ENCODE results near the gene LMBRD2. TPM values are rescaled to one million over a fixed set of nuclear protein-coding genes. Genes with fewer than 3 reads are reported as not detected.

Gene LMBRD2
- total RNA-seq, 1 experiment from 2014 or later: 6.4 TPM

DNA sequence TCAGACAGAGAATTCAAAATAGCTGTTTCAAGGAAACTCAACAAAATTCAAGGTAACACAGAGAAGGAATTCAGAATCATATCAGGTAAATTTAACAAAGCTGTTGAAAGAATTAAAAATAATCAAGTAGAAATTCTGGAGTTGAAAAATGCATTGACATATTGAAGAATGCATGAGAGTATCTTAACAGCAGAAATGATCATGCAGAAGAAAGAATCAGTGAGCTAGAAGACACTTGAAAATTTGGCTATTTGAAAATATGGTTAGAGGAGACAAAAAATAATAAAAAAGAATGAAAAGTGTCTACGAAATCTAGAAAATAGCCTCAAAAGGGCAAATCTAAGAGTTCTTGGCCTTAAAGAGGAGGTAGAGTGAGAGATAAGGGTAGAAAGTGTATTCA, 22.9 kb downstream of the LMBRD2 start:
- no peak overlapping the region for H3K27ac ChIP-seq (ENCODE audit: low read depth, low read length, poor library complexity, severe bottlenecking)
- H3K27me3 ChIP-seq (replicated peaks; ENCODE audit: insufficient read depth, low read depth, low read length, poor library complexity): no peaks in the 10 kb centered on the region
- no peaks in the 10 kb centered on the region for H3K9me3 ChIP-seq (ENCODE audit: low read depth, low read length, poor library complexity, severe bottlenecking)
- H3K4me3 ChIP-seq (ENCODE audit: low read depth, low read length, poor library complexity, severe bottlenecking): no peak overlapping the region
- DNase-seq (ENCODE audit: low spot score): no peak
- POLR2A ChIA-PET (ENCODE audit: low non-redundant PET): no interaction called here
- TF ChIP-seq EZH2 (IDR thresholded peaks at IDR 0.05; ENCODE audit: borderline replicate concordance, low read depth, low read length, poor library complexity, severe bottlenecking) (no peak), CTCF (conservative IDR thresholded peaks at IDR 0.05; ENCODE audit: low read depth, low read length) (no peak)
- no peaks in the 10 kb centered on the region for H3K36me3 ChIP-seq (ENCODE audit: insufficient read depth, low read length, poor library complexity, severe bottlenecking)
- H3K4me1 ChIP-seq (ENCODE audit: insufficient read depth, low read length, poor library complexity, severe bottlenecking): no peaks in the 10 kb centered on the region
- intact Hi-C loops (cut with micrococcal nuclease; ENCODE audit: unreplicated experiment): no loop called here
- no TSS peak for BruUV-seq (replicated peaks)
- CTCF ChIA-PET: no interaction called here

GRCh38 chr5:36125868-36126267, 25.8 kb downstream of the LMBRD2 start:
- no peak overlapping the region for H3K27ac ChIP-seq (ENCODE audit: low read depth, low read length, poor library complexity, severe bottlenecking)
- intact Hi-C loops (cut with micrococcal nuclease; ENCODE audit: unreplicated experiment): no loop called here
- POLR2A ChIA-PET (ENCODE audit: low non-redundant PET): no interaction called here

GRCh38 chr5:36111238-36111637, 40.4 kb downstream of the LMBRD2 start:
- Histone ChIP-seq H3K4me3 (ENCODE audit: low read depth, low read length, poor library complexity, severe bottlenecking) (no peak overlapping the region), H3K27me3 (replicated peaks; ENCODE audit: insufficient read depth, low read depth, low read length, poor library complexity) (no peaks in the 10 kb centered on the region), H3K9me3 (ENCODE audit: low read depth, low read length, poor library complexity, severe bottlenecking) (no peaks in the 10 kb centered on the region), H3K27ac (ENCODE audit: low read depth, low read length, poor library complexity, severe bottlenecking) (no peak overlapping the region), H3K36me3 (ENCODE audit: insufficient read depth, low read length, poor library complexity, severe bottlenecking) (peaks cover 5% of the 10 kb centered on the region), H3K4me1 (ENCODE audit: insufficient read depth, low read length, poor library complexity, severe bottlenecking) (no peaks in the 10 kb centered on the region)
- POLR2A ChIA-PET (ENCODE audit: low non-redundant PET): no interaction called here
- TF ChIP-seq EZH2 (IDR thresholded peaks at IDR 0.05; ENCODE audit: borderline replicate concordance, low read depth, low read length, poor library complexity, severe bottlenecking) (no peak), CTCF (conservative IDR thresholded peaks at IDR 0.05; ENCODE audit: low read depth, low read length) (no peak)
- intact Hi-C loops (cut with micrococcal nuclease; ENCODE audit: unreplicated experiment): no loop called here
- CTCF ChIA-PET: no interaction called here
- no peak for DNase-seq (ENCODE audit: low spot score)
- no TSS peak for BruUV-seq (replicated peaks)

More at GRCh38 chr5:36125868-36126267, 25.8 kb downstream of the LMBRD2 start:
- TF ChIP-seq CTCF (conservative IDR thresholded peaks at IDR 0.05; ENCODE audit: low read depth, low read length): no peak
- TF ChIP-seq EZH2 (IDR thresholded peaks at IDR 0.05; ENCODE audit: borderline replicate concordance, low read depth, low read length, poor library complexity, severe bottlenecking): no peak
- no TSS peak for BruUV-seq (replicated peaks)
- CTCF ChIA-PET: no interaction called here
- H3K4me1 ChIP-seq (ENCODE audit: insufficient read depth, low read length, poor library complexity, severe bottlenecking): no peaks in the 10 kb centered on the region
- no peaks in the 10 kb centered on the region for H3K27me3 ChIP-seq (replicated peaks; ENCODE audit: insufficient read depth, low read depth, low read length, poor library complexity)
- no peak for DNase-seq (ENCODE audit: low spot score)
- H3K9me3 ChIP-seq (ENCODE audit: low read depth, low read length, poor library complexity, severe bottlenecking): no peaks in the 10 kb centered on the region
- no peak overlapping the region for H3K4me3 ChIP-seq (ENCODE audit: low read depth, low read length, poor library complexity, severe bottlenecking)
- no peaks in the 10 kb centered on the region for H3K36me3 ChIP-seq (ENCODE audit: insufficient read depth, low read length, poor library complexity, severe bottlenecking)
